NCI-H460 (cell line): Measurements from ENCODE around the gene OR4K5. TPM values are rescaled to one million over a fixed set of nuclear protein-coding genes. Genes with fewer than 3 reads are reported as not detected.
"Not testable (repeated sequence)": the region's sequence is repeated elsewhere in the genome, so short reads cannot be mapped to it uniquely, and the experiment has no call there.

ENCODE experiments used
- DNase-seq: peaks from one replicate; pipeline ENCODE4 v3.0.0-alpha.2; 2016; ENCODE audit warnings: low read depth; ENCODE audit errors: extremely low read depth
- polyA plus RNA-seq: library from polyadenylated mRNA; depleted of rRNA; stranded (reverse); fragments of >200 nt; gene quantifications from 2 replicates; pipeline ENCODE4 v1.2.3, GENCODE V29; 2014; cell fraction: nucleus; rRNA removed
- total RNA-seq: library from RNA; depleted of rRNA; stranded (reverse); fragments of >200 nt; shearing (Covaris generic); gene quantifications from 2 replicates; pipeline ENCODE4 v1.2.3, GENCODE V29; 2014; rRNA removed

OR4K5 gene, protein sequence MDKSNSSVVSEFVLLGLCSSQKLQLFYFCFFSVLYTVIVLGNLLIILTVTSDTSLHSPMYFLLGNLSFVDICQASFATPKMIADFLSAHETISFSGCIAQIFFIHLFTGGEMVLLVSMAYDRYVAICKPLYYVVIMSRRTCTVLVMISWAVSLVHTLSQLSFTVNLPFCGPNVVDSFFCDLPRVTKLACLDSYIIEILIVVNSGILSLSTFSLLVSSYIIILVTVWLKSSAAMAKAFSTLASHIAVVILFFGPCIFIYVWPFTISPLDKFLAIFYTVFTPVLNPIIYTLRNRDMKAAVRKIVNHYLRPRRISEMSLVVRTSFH
- not detected in 2 replicates for total RNA-seq
- polyA plus RNA-seq = not detected in 2 replicates

GRCh38 chr14:19920021-19920657 lies at the start of gene OR4K5:
Gene OR4K5 (plus strand): TSS chr14:19920607. CDS start chr14:19920607, 0 bp downstream.
- no peak for DNase-seq

DNA sequence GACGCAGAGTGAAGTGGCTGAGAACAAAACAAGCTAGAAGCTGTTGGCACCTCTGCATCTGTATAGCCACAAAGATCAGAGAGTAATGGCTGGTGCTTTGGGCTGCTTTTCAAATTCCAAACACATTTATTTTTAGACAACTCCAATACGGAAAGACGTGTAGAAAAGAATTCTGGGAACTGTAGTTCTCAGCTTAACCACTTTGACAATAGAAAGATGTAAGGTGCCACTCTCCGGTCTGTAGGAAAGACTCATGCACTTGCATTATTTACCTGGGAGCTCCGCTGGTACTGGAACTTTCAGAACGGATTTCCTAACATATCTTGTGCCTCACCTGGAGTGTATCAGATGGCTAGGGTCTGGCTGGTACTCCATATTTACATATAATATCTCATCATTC lies 47.2 kb upstream of the OR4K5 start:
- DNase-seq = no peak

GRCh38 chr14:19874842-19875241 lies 45.6 kb upstream of the OR4K5 start, which contains the start of gene OR4K2:
Gene OR4K2 (plus strand): TSS chr14:19875142. CDS start chr14:19876268, 1,126 bp downstream.
- DNase-seq = no peak

DNA sequence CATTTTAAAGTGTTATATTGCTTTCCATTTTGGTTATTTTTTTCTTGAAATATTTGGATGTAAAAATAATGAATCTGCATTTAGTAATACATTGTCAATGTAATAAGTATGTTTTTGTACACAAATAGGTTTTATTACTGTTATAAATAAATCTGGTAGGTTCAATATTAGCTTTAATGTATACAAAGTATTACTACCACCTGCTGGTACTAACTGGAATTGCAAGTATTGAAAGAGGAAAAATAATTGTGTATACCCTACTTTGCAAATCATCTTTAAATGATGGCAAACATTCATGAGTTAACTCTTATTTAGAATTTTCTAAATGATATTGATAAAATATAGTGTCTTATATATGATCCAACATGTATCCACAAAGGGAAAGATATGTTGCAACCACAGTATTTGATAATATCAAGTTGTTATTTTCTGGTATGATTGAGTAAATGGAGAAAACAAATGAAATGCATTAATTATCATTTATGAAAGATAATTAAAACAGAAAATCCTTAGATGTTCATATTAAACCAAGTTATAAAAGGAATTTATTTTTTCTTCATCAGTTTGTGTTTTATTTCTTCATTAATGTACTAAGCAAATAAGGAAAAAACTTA lies 42.3 kb upstream of the OR4K5 start:
- peak; percentile 39 for DNase-seq

GRCh38 chr14:19895282-19895681 lies 25.1 kb upstream of the OR4K5 start:
- no peak for DNase-seq

GRCh38 chr14:19900999-19901398 lies 19.4 kb upstream of the OR4K5 start:
- DNase-seq = no peak

DNA sequence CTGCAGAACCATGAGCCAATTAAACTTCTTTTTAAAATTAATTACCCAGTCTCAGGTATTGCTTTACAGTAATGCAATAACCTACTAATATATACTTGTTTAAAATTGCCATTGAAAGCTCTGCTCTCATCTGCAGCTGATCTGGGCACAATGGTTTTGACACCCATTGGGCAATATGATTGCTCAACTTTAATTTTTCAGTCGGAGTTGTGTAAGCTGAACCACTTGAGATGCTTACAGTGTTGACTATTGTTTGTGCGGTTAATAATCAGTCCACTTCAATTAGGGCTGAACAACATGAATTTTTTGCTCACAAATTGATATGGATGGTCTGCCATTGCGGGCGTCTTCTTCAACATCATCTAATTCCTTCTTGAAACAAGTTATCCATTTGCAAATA lies 18.0 kb upstream of the OR4K5 start:
- no peak for DNase-seq

GRCh38 chr14:19906665-19907064 lies 13.7 kb upstream of the OR4K5 start:
- DNase-seq = no peak

- no peak for DNase-seq
Measured at GRCh38 chr14:19911114-19911513, 9.3 kb upstream of the OR4K5 start.

GRCh38 chr14:19917243-19917642 lies 3.2 kb upstream of the OR4K5 start:
- DNase-seq = no peak

DNA sequence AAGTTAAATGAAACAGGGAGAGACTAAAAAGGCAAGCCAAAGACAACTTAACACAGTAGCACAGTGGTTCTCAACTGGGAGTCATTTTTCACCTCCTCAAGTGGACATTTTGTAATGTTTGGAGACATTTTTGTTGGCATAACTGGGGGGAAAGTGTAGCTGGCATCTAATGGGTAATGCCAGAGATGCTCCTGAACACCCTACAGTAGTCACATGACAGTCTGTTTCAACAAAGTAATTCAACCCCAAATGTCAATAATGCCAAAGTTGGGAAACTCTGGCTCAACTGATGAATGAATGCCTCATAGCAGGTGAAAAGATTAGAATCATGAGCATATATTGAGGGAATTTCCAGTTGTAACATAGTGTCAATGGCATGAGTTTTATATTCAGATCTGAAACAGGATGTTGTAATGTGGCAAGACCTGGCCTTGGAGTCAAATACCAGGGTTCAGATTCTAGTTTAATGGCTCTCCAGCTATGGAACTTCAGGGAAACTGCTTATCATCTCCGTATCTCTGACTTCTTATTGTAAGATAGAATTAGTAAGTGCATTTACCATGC lies 2.4 kb upstream of the OR4K5 start:
- no peak for DNase-seq

DNA sequence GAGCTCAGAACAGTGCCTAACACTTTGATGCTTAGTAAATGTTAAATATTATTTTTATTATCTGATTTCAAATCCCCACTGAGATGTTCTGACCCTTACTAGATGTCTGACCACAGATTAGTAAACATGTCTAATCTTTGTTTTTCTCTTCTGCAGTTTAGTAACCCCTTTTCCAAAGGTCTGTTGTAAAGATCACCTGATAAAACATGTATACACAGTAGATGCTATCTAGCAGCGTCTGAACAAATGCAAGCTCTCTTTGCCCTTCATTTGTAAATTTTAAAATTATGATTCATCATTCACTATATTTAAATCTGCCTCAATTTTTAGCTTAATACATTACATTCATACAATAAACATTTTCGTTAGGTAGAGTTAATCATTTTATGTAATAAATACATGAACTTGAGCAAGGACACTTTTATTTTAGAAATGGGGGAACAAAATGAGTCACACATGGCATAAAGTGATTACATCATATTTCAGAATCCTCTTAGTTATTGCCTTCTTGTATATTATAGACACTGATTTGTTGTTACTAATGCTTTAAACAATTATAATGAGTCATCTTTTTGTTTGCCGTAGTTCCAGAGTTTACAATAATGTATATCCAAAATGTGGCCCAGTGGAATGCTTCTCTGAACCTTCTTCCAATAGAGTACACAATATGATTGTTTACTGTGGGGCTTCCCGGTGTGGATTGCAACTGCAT lies 1.7 kb upstream of the OR4K5 start:
- DNase-seq = no peak

DNA sequence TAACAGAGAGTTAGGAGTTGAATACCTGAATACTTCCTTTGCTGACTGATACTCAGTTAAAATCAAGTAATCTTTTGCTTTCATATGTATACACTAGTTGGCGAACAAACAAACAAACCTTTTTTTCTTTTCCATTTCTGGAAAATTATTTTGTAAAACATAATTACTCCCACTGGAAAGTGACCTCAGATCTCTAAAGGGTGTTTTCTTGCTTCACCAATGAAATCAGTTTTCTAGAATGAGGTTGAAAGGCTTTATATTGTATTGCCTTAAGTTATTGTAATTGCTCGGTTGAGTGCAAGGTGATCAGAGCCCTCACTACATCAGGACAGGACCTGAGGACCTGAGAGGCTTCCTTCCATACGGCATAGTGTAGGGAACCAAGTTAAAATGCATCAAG lies 10.2 kb downstream of the OR4K5 start, which contains the start of gene OR4K1:
Gene OR4K1 (plus strand): TSS at position 301 of the 400 bp plus-strand sequence. CDS start 4,750 bp downstream, outside the sequence.
- no peak for DNase-seq

DNA sequence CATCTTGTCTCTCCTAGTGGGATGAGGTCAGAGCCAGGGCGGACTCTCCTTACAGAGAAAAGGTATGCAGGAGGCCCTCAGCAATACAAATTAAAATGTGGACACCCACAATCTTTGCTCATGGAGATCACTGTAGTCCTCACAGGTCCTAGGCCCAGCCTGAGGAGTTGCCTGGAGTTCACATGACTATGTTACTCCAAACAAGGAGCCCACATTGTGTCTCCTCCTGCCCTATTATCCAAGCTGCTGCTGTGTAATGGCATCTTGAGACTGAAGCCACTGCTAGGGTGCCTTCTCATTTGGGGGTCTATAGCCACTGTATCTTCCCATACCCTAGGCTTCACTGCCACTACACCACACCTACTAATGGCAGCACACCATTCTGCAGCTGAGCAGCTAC lies 21.3 kb downstream of the OR4K5 start:
- no peak for DNase-seq

DNA sequence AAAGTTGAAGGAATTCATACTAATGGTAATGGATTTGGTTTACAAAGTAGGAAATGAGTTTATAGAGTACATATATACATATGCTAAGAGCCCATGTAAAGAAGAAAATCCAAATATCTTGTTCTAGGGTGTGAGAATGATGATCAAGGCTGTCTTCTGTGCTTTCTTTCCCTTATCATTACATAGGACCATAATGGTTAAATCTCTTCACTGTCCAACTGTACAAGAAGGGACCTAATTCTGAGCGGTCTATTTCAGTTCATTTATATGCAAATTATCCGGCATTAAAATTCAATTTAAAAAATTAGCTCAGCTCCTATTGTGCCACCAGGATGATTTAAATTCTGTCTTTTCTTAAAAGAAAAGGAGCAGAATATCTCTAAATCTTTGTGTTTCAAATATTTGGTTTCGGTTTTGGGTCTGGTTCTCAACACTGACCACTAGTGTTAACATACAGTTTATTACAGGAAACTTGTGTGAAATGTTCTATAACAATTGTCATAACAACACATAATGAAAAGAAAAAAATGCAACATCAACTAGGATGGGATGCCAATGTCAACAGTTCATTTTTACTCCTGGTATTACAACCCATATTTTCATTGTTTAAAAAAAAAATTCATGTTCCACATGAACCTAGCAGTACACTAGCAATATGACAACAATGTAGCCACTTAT lies 27.1 kb downstream of the OR4K5 start:
- DNase-seq = peak; percentile 9

GRCh38 chr14:19949218-19949617 lies 28.8 kb downstream of the OR4K5 start:
- no peak for DNase-seq

GRCh38 chr14:19969735-19970134 lies 49.3 kb downstream of the OR4K5 start:
- not testable (repeated sequence) for DNase-seq
